Hematopoietic multipotent progenitor cell treated with erythropoietin and hydrocortisone succinate and interleukin-3 and kit ligand, for 4 days (in vitro differentiated cells): Measurements from ENCODE around the gene RPS16.

Experiments
- DNase-seq: peaks from one replicate; pipeline ENCODE4 v3.0.0-alpha.2; 2015

The RPS16 gene

GRCh38 chr19:39448271-39448670 is 12.5 kb upstream of the RPS16 start:
- DNase-seq, result no peak

- no peak for DNase-seq
These were observed 10.8 kb upstream of the RPS16 start for GRCh38 chr19:39446365-39447084.

- peak; percentile 99 for DNase-seq
These were observed 9.7 kb upstream of the RPS16 start, which contains the start of gene SUPT5H for GRCh38 chr19:39445196-39446111. SUPT5H (plus strand) TSS chr19:39445582; CDS start chr19:39445891, 309 bp downstream.

- DNase-seq, result peak; percentile 50
These were observed 8.9 kb upstream of the RPS16 start for GRCh38 chr19:39444598-39445195.

GRCh38 chr19:39438270-39438934 is 2.7 kb upstream of the RPS16 start:
- no peak for DNase-seq

GRCh38 chr19:39436350-39436716 is 584 bp upstream of the RPS16 start:
- DNase-seq, result no peak

GRCh38 chr19:39434123-39435076 is 1.3 kb downstream of the RPS16 start:
- no peak for DNase-seq

- no peak for DNase-seq
These were observed 2.2 kb downstream of the RPS16 start for GRCh38 chr19:39433480-39434079.

GRCh38 chr19:39432677-39433025 is 3.1 kb downstream of the RPS16 start:
- no peak for DNase-seq

- peak; percentile 49 for DNase-seq
These were observed 4.8 kb downstream of the RPS16 start for GRCh38 chr19:39430675-39431593.

- no peak for DNase-seq
These were observed 7.3 kb downstream of the RPS16 start for GRCh38 chr19:39428283-39429112.

- no peak for DNase-seq
These were observed 8.0 kb downstream of the RPS16 start for GRCh38 chr19:39427707-39428106.

GRCh38 chr19:39426170-39426569 is 9.6 kb downstream of the RPS16 start:
- DNase-seq, result no peak

- DNase-seq, result no peak
These were observed 10.0 kb downstream of the RPS16 start for GRCh38 chr19:39425744-39426143.

- DNase-seq, result no peak
These were observed 10.8 kb downstream of the RPS16 start for GRCh38 chr19:39424934-39425333.

GRCh38 chr19:39423258-39424086 is 12.3 kb downstream of the RPS16 start:
- no peak for DNase-seq

GRCh38 chr19:39422020-39422419 is 13.7 kb downstream of the RPS16 start:
- DNase-seq, result no peak

- DNase-seq, result no peak
These were observed 15.0 kb downstream of the RPS16 start for GRCh38 chr19:39420769-39421168.
